ENCODE results near the gene EPHX1.

DNA sequence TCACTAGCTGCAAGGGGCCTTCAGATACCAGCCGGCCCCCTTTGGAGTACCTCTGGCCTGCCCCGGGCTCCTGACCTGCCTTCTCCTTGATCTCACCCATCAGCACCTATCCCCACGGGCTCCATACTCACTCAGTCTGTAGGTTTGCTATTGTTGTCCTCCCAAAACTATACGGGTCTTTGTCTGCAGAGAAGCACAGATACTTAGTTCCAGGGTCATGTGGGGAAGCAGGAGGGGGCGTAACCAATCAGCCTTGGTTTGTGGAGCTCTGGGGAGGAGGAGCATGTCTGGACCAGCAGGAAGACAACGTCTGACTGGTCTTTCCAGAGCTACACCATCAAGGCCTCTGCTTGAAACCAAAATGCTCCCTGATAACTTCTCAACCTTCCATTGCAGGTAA, 57.1 kb downstream of the EPHX1 start:
- TF ChIP-seq EP300 (IDR thresholded peaks at IDR 0.05; ENCODE audit: borderline replicate concordance) (no peak), FOXM1 (IDR thresholded peaks at IDR 0.05; ENCODE audit: borderline replicate concordance, low read depth) (no peak), CREB1 (IDR thresholded peaks at IDR 0.05; ENCODE audit: low read depth) (no peak), CEBPB (IDR thresholded peaks at IDR 0.05) (no peak), EGR1 (IDR thresholded peaks at IDR 0.05) (no peak), TEAD4 (IDR thresholded peaks at IDR 0.05) (no peak)
- TF ChIP-seq, protein P1, sequence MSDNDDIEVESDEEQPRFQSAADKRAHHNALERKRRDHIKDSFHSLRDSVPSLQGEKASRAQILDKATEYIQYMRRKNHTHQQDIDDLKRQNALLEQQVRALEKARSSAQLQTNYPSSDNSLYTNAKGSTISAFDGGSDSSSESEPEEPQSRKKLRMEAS (IDR thresholded peaks at IDR 0.05) = no peak
- TF ChIP-seq, protein P2, sequence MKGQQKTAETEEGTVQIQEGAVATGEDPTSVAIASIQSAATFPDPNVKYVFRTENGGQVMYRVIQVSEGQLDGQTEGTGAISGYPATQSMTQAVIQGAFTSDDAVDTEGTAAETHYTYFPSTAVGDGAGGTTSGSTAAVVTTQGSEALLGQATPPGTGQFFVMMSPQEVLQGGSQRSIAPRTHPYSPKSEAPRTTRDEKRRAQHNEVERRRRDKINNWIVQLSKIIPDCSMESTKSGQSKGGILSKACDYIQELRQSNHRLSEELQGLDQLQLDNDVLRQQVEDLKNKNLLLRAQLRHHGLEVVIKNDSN (IDR thresholded peaks at IDR 0.05) = no peak
